Prostate gland (tissue), 2 donors: ENCODE results near the gene ISCA1. TPM values are rescaled to one million over a fixed set of nuclear protein-coding genes. Genes with fewer than 3 reads are reported as not detected.

Experiments used
- DNase-seq: peaks from one replicate; pipeline ENCODE4 v3.0.0-alpha.2; 2019; ENCODE audit warnings: low spot score
- H3K27ac ChIP-seq, 2 donors: fragments of 200-600 bp; sonication (generic); 2 replicates each; pipeline ENCODE4 v1.5.1; 2017 to 2019
- H3K27me3 ChIP-seq: fragments of 200-600 bp; sonication (generic); replicated peaks from 2 replicates; pipeline ENCODE4 v1.5.1; 2019; ENCODE audit not compliant: insufficient read depth
- H3K36me3 ChIP-seq, 2 donors: fragments of 200-600 bp; sonication (generic); 1 replicate in 1 of 2; 2 replicates in 1 of 2; pipeline versions ENCODE4 v1.5.1 to v1.8.1; 2017 to 2019
- H3K4me1 ChIP-seq: fragments of 200-600 bp; sonication (generic); replicated peaks from 2 replicates; pipeline ENCODE4 v1.5.1; 2019
- H3K4me3 ChIP-seq, 2 donors: fragments of 200-600 bp; sonication (generic); 2 replicates each; pipeline ENCODE4 v1.5.1; 2017 to 2019
- H3K9me3 ChIP-seq: fragments of 200-600 bp; sonication (generic); 2 replicates; pipeline ENCODE4 v1.5.1; 2017
- CTCF ChIP-seq, 4 experiments: fragments of 200-600 bp in 2 of 4; fragments of 450-650 bp in 2 of 4; sonication (generic) in 2 of 4; IDR thresholded peaks; 1 replicate in 3 of 4; 2 replicates in 1 of 4; pipeline ENCODE4 v1.5.1; 2016 to 2019; ENCODE audit warnings: antibody characterized with exemption in 4 of 4, mild to moderate bottlenecking in 2 of 4, moderate library complexity in 2 of 4
- POLR2A ChIP-seq: fragments of 450-650 bp; IDR thresholded peaks from one replicate; pipeline ENCODE4 v1.6.1; 2016; ENCODE audit warnings: antibody characterized with exemption, mild to moderate bottlenecking
- POLR2AphosphoS5 ChIP-seq: sonication (generic); formaldehyde crosslinking; IDR thresholded peaks from one replicate; pipeline ENCODE4 v1.6.1; 2017; ENCODE audit warnings: antibody characterized with exemption
- WGBS: methylation state at CpG from one replicate; pipeline ENCODE4 v1.1.5; 2018; 5-methylcytosine and 5-hydroxymethylcytosine counted together
- intact Hi-C: fragments of 100-400 bp; cut with DNase I; formaldehyde crosslinking; loops from one replicate; pipeline ENCODE4 v1.14.2; 2022
- total RNA-seq, 2 donors: library from RNA; depleted of rRNA; stranded (reverse); fragments of >200 nt; gene quantifications; one replicate each; pipeline ENCODE4 v1.1.0, GENCODE V29; 2016

The ISCA1 gene
- total RNA-seq, 2 donors from 2014 or later = 39.4 to 51.9 TPM

GRCh38 chr9:86238861-86239770, 43.2 kb downstream of the ISCA1 start:
- Histone ChIP-seq H3K36me3 (no peaks in the 10 kb centered on the region), H3K27me3 (no peaks in the 10 kb centered on the region), H3K27ac (no peak overlapping the region), H3K4me3 (no peak overlapping the region), H3K4me1 (no peaks in the 10 kb centered on the region), H3K9me3 (no peaks in the 10 kb centered on the region)
- 70% methylated on average over 10 of the region's 10 CpGs for WGBS
- intact Hi-C loops = no loop called here
- TF ChIP-seq POLR2A = no peak
- no peak for TF ChIP-seq CTCF (IDR thresholded peaks at IDR 0.05)
- no peak for TF ChIP-seq POLR2AphosphoS5
- DNase-seq = no peak

- 79% methylated on average over 2 of the region's 2 CpGs for WGBS
- H3K4me1 ChIP-seq = no peaks in the 10 kb centered on the region
- no peak overlapping the region for H3K27ac ChIP-seq
- H3K36me3 ChIP-seq = no peaks in the 10 kb centered on the region
- H3K27me3 ChIP-seq = no peaks in the 10 kb centered on the region
- H3K9me3 ChIP-seq = no peaks in the 10 kb centered on the region
- no peak for DNase-seq
- H3K4me3 ChIP-seq = no peak overlapping the region
- intact Hi-C loops = no loop called here
- TF ChIP-seq POLR2A = no peak
- TF ChIP-seq POLR2AphosphoS5 = no peak
- no peak for TF ChIP-seq CTCF (IDR thresholded peaks at IDR 0.05)
Observed at GRCh38 chr9:86230858-86231257, 51.5 kb downstream of the ISCA1 start.

- Histone ChIP-seq H3K4me3 (no peak overlapping the region), H3K9me3 (no peaks in the 10 kb centered on the region), H3K27ac (no peak overlapping the region), H3K27me3 (no peaks in the 10 kb centered on the region), H3K36me3 (no peaks in the 10 kb centered on the region), H3K4me1 (no peaks in the 10 kb centered on the region)
- 95% methylated on average over 4 of the region's 4 CpGs for WGBS
- intact Hi-C loops = no loop called here
- no peak for TF ChIP-seq POLR2AphosphoS5
- no peak for TF ChIP-seq CTCF (IDR thresholded peaks at IDR 0.05)
- no peak for TF ChIP-seq POLR2A
- DNase-seq = no peak
Observed at GRCh38 chr9:86222667-86223066, 59.7 kb downstream of the ISCA1 start.

GRCh38 chr9:86219606-86220005, 62.7 kb downstream of the ISCA1 start:
- intact Hi-C loops = no loop called here
- DNase-seq = no peak
- no peaks in the 10 kb centered on the region for H3K36me3 ChIP-seq
- TF ChIP-seq POLR2AphosphoS5 (no peak), CTCF (IDR thresholded peaks at IDR 0.05) (no peak), POLR2A (no peak)
- no peaks in the 10 kb centered on the region for H3K9me3 ChIP-seq
- WGBS = 72% methylated on average over 3 of the region's 3 CpGs
- no peaks in the 10 kb centered on the region for H3K27me3 ChIP-seq
- no peak overlapping the region for H3K4me3 ChIP-seq
- H3K27ac ChIP-seq = no peak overlapping the region
- no peaks in the 10 kb centered on the region for H3K4me1 ChIP-seq
